Measurements from ENCODE around the gene IL20.

Gene IL20

GRCh38 chr1:206836111-206836510 lies 29.3 kb upstream of the IL20 start:
- H3K36me3 ChIP-seq = no peaks in the 10 kb centered on the region
- no peak for DNase-seq
- TF ChIP-seq CTCF (IDR thresholded peaks at IDR 0.05; ENCODE audit: low read depth, low read length) = no peak
- peaks cover 7% of the 10 kb centered on the region for H3K9me3 ChIP-seq (ENCODE audit: severe bottlenecking)
- H3K27me3 ChIP-seq (ENCODE audit: insufficient read depth, low read depth, severe bottlenecking) = peaks cover 98% of the 10 kb centered on the region
- no peak overlapping the region for H3K27ac ChIP-seq
- H3K4me3 ChIP-seq (ENCODE audit: low read depth, low read length) = no peak overlapping the region

DNA sequence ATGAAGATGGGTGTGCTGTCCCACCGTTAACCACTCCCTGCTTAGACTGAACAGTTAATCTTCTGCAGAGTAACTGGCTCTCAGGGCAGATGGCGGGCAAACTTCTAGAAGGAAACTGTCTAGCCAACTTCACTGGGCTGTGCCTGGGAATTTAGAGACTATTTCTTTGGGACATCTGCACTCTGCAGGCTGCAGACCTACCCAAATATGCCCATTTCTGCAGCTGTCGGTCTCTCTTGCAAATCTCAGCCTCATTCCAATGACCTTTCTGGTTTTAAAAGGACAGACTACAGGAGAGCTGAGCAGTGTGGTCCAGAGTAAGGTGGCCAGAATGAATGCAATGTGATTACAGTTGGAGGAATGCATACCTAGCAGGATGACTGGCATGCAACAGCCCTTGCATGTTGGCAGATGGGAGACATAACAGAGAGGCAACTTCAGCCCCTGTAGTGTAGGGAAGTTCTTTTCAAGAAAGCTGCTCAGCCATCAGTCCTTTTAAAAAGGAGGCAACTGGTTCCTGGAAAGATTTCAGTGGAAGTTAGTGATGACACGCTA lies 26.3 kb upstream of the IL20 start:
- no peak for DNase-seq
- Histone ChIP-seq H3K36me3 (no peaks in the 10 kb centered on the region), H3K4me3 (ENCODE audit: low read depth, low read length) (no peak overlapping the region)

GRCh38 chr1:206839857-206840256 lies 25.6 kb upstream of the IL20 start:
- no peak overlapping the region for H3K4me3 ChIP-seq (ENCODE audit: low read depth, low read length)
- no peak for DNase-seq
- TF ChIP-seq CTCF (IDR thresholded peaks at IDR 0.05; ENCODE audit: low read depth, low read length) = no peak
- H3K36me3 ChIP-seq = no peaks in the 10 kb centered on the region
- peaks cover 98% of the 10 kb centered on the region for H3K27me3 ChIP-seq (ENCODE audit: insufficient read depth, low read depth, severe bottlenecking)
- no peak overlapping the region for H3K27ac ChIP-seq
- H3K9me3 ChIP-seq (ENCODE audit: severe bottlenecking) = peaks cover 6% of the 10 kb centered on the region

More for the DNA sequence above, 26.3 kb upstream of the IL20 start:
- Histone ChIP-seq H3K27ac (no peak overlapping the region), H3K9me3 (ENCODE audit: severe bottlenecking) (peaks cover 6% of the 10 kb centered on the region), H3K27me3 (ENCODE audit: insufficient read depth, low read depth, severe bottlenecking) (peaks cover 98% of the 10 kb centered on the region)
- no peak for TF ChIP-seq CTCF (IDR thresholded peaks at IDR 0.05; ENCODE audit: low read depth, low read length)

GRCh38 chr1:206841609-206842323 lies 23.7 kb upstream of the IL20 start:
- TF ChIP-seq CTCF (IDR thresholded peaks at IDR 0.05; ENCODE audit: low read depth, low read length) = no peak
- no peak for DNase-seq
- Histone ChIP-seq H3K4me3 (ENCODE audit: low read depth, low read length) (no peak overlapping the region), H3K9me3 (ENCODE audit: severe bottlenecking) (peaks cover 6% of the 10 kb centered on the region), H3K36me3 (no peaks in the 10 kb centered on the region), H3K27ac (no peak overlapping the region), H3K27me3 (ENCODE audit: insufficient read depth, low read depth, severe bottlenecking) (peaks cover 100% of the 10 kb centered on the region)

DNA sequence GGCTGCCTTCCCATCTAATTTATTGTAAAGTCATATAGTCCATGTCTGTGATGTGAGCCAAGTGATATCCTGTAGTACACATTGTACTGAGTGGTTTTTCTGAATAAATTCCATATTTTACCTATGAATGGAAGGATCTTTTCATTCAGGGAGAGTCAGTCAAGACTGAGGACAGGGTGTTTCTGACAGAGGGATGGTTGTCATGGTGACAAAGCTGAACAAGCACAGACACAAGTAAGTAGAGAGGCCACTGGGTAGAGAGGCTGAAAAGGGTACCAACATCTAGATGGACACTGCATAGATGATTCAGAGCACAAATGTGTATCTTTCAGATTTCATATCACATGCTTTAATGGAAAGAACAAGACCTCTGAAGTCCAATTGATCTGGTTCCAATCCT lies 22.6 kb upstream of the IL20 start:
- DNase-seq = no peak
- no peak for TF ChIP-seq CTCF (IDR thresholded peaks at IDR 0.05; ENCODE audit: low read depth, low read length)
- no peak overlapping the region for H3K27ac ChIP-seq
- peaks cover 100% of the 10 kb centered on the region for H3K27me3 ChIP-seq (ENCODE audit: insufficient read depth, low read depth, severe bottlenecking)
- no peaks in the 10 kb centered on the region for H3K36me3 ChIP-seq
- H3K9me3 ChIP-seq (ENCODE audit: severe bottlenecking) = peaks cover 6% of the 10 kb centered on the region
- H3K4me3 ChIP-seq (ENCODE audit: low read depth, low read length) = no peak overlapping the region
